ENCODE measurements around the gene HSBP1. TPM values are rescaled to one million over a fixed set of nuclear protein-coding genes. Genes with fewer than 3 reads are reported as not detected.

Gene HSBP1
- total RNA-seq, 2 donors from 2014 or later, result 17.4 to 18.7 TPM

GRCh38 chr16:83802554-83803205 is 5.1 kb upstream of the HSBP1 start:
- WGBS, result 42% methylated on average over 11 of the region's 11 CpGs

GRCh38 chr16:83803811-83804210 is 4.0 kb upstream of the HSBP1 start:
- no peaks in the 10 kb centered on the region for H3K27me3 ChIP-seq (replicated peaks; ENCODE audit: insufficient read depth)
- H3K4me3 ChIP-seq, result no peak overlapping the region
- peak overlapping the region; percentile 64 to 77 for H3K27ac ChIP-seq
- WGBS, result 49% methylated on average over 3 of the region's 3 CpGs
- H3K4me1 ChIP-seq (replicated peaks), result peaks cover 3% of the 10 kb centered on the region
- intact Hi-C loops (cut with DNase I), result no loop called here
- DNase-seq (ENCODE audit: low spot score), result peak; percentile 46
- H3K36me3 ChIP-seq, result no peaks in the 10 kb centered on the region
- TF ChIP-seq CTCF (IDR thresholded peaks at IDR 0.05) (no peak), POLR2AphosphoS5 (IDR thresholded peaks at IDR 0.05) (peak; percentile 42)
- H3K9me3 ChIP-seq, result no peaks in the 10 kb centered on the region

More at GRCh38 chr16:83802554-83803205, 5.1 kb upstream of the HSBP1 start:
- H3K27ac ChIP-seq, result peak overlapping the region; percentile 64 to 77
- TF ChIP-seq CTCF (IDR thresholded peaks at IDR 0.05), result no peak
- TF ChIP-seq POLR2A (IDR thresholded peaks at IDR 0.05), result no peak
- no peak for TF ChIP-seq POLR2AphosphoS5 (IDR thresholded peaks at IDR 0.05)
- H3K4me3 ChIP-seq, result peak overlapping the region in 1 of 2 donors; percentile 16
- H3K36me3 ChIP-seq, result no peaks in the 10 kb centered on the region
- intact Hi-C loops (cut with DNase I), result no loop called here
- H3K27me3 ChIP-seq (replicated peaks; ENCODE audit: insufficient read depth), result no peaks in the 10 kb centered on the region
- no peaks in the 10 kb centered on the region for H3K9me3 ChIP-seq
- no peak for DNase-seq (ENCODE audit: low spot score)
- H3K4me1 ChIP-seq (replicated peaks), result peaks cover 3% of the 10 kb centered on the region

- peak overlapping the region; percentile 64 to 77 for H3K27ac ChIP-seq
- no peaks in the 10 kb centered on the region for H3K9me3 ChIP-seq
- DNase-seq (ENCODE audit: low spot score), result no peak
- no peaks in the 10 kb centered on the region for H3K36me3 ChIP-seq
- WGBS, result 97% methylated on average over 5 of the region's 5 CpGs
- intact Hi-C loops (cut with DNase I), result no loop called here
- TF ChIP-seq POLR2A (IDR thresholded peaks at IDR 0.05) (no peak), CTCF (IDR thresholded peaks at IDR 0.05) (no peak), POLR2AphosphoS5 (IDR thresholded peaks at IDR 0.05) (no peak)
- H3K4me3 ChIP-seq, result no peak overlapping the region
- H3K27me3 ChIP-seq (replicated peaks; ENCODE audit: insufficient read depth), result no peaks in the 10 kb centered on the region
- H3K4me1 ChIP-seq (replicated peaks), result peaks cover 3% of the 10 kb centered on the region
Measured at GRCh38 chr16:83804366-83804765, 3.4 kb upstream of the HSBP1 start.

- H3K9me3 ChIP-seq, result no peaks in the 10 kb centered on the region
- H3K4me3 ChIP-seq, result no peak overlapping the region
- DNase-seq (ENCODE audit: low spot score), result no peak
- intact Hi-C loops (cut with DNase I), result no loop called here
- H3K27ac ChIP-seq, result no peak overlapping the region
- no peaks in the 10 kb centered on the region for H3K27me3 ChIP-seq (replicated peaks; ENCODE audit: insufficient read depth)
- TF ChIP-seq CTCF (IDR thresholded peaks at IDR 0.05) (no peak), POLR2A (IDR thresholded peaks at IDR 0.05) (no peak), POLR2AphosphoS5 (IDR thresholded peaks at IDR 0.05) (no peak)
- H3K36me3 ChIP-seq, result no peaks in the 10 kb centered on the region
- peaks cover 7% of the 10 kb centered on the region for H3K4me1 ChIP-seq (replicated peaks)
- 68% methylated on average over 5 of the region's 5 CpGs for WGBS
Measured at GRCh38 chr16:83806036-83806435, 1.7 kb upstream of the HSBP1 start.

- TF ChIP-seq POLR2AphosphoS5 (IDR thresholded peaks at IDR 0.05) (no peak), CTCF (IDR thresholded peaks at IDR 0.05) (no peak), POLR2A (IDR thresholded peaks at IDR 0.05) (no peak)
- H3K27ac ChIP-seq, result no peak overlapping the region
- H3K4me3 ChIP-seq, result no peak overlapping the region
- no peak for DNase-seq (ENCODE audit: low spot score)
- H3K27me3 ChIP-seq (replicated peaks; ENCODE audit: insufficient read depth), result no peaks in the 10 kb centered on the region
- peaks cover 3% of the 10 kb centered on the region for H3K4me1 ChIP-seq (replicated peaks)
- intact Hi-C loops (cut with DNase I), result no loop called here
- H3K36me3 ChIP-seq, result no peaks in the 10 kb centered on the region
- no peaks in the 10 kb centered on the region for H3K9me3 ChIP-seq
- WGBS, result 93% methylated on average over 6 of the region's 6 CpGs
Measured at GRCh38 chr16:83806731-83807130, 1.0 kb upstream of the HSBP1 start.
